Measurements from ENCODE around the gene EIF3B. TPM values are rescaled to one million over a fixed set of nuclear protein-coding genes. Genes with fewer than 3 reads are reported as not detected.

Gene EIF3B
- total and polyA plus RNA-seq, 9 of the 15 experiments (the other 6 are each of a cell fraction or from before 2014, with no cell fraction given), result 25.9 to 494 (median 357) TPM

DNA sequence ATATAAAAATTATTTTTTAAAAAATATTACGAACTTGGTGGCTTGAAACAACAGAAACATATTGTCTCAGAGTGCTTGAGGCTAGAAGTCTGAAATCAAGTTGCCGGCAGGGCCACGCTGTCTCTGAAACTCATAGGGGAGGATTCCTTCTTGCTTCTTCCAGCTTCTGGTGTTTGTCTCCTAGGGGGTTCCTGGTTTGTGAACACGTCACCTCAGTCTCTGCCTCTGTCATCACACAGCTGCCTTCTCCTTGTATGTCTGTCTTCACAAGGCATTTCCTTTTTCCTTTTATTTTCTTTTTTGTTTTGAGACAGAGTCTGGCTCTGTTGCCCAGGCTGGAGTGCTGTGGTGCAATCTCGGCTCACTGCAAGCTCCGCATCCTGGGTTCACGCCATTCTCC lies 27.7 kb upstream of the EIF3B start:
- Histone ChIP-seq H2AFZ (ENCODE audit: low read depth, low read length) (no peak overlapping the region), H3K9me3 (replicated peaks; ENCODE audit: control insufficient read depth, insufficient read depth, low read depth, low read length) (no peaks in the 10 kb centered on the region), H3K4me1 (replicated peaks in 1 of 2; ENCODE audit: control insufficient read depth in 2 of 2, insufficient read depth in 2 of 2, low read length in 2 of 2) (peaks cover 8 to 24% of the 10 kb centered on the region in 2 experiments; a peak in 4 of 5 replicates), H3K79me2 (ENCODE audit: control insufficient read depth, insufficient read depth, low read length) (no peaks in the 10 kb centered on the region), H3K9me1 (ENCODE audit: control insufficient read depth, insufficient read depth, low read length) (no peaks in the 10 kb centered on the region), H3K27me3 (ENCODE audit: control insufficient read depth in 2 of 2, insufficient read depth in 2 of 2, low read length in 2 of 2) (no peaks in the 10 kb centered on the region), H3K27ac (ENCODE audit: extremely low read depth, low read depth, low read length) (no peak overlapping the region), H3K9ac (ENCODE audit: insufficient read depth in 1 of 2, low read depth in 2 of 2, low read length in 2 of 2) (no peak overlapping the region), H3K4me2 (ENCODE audit: insufficient read depth, low read length) (no peak overlapping the region), H3K4me3 (no peak overlapping the region), H3K36me3 (ENCODE audit: control insufficient read depth, insufficient read depth, low read length) (no peaks in the 10 kb centered on the region), H4K20me1 (replicated peaks; ENCODE audit: control insufficient read depth, insufficient read depth, low read length) (no peaks in the 10 kb centered on the region)
- POLR2A ChIA-PET, result no interaction called here
- no TSS peak for BruUV-seq (replicated peaks)
- CTCF ChIA-PET (ENCODE audit: low intra/inter-chr PET ratio), result no interaction called here
- whole genome bisulfite sequencing (ENCODE audit: insufficient coverage, low coverage, missing lambda C conversion rate), result 85% methylated on average over 7 of the region's 7 CpGs
- ATAC-seq, result no peak
- no peak for DNase-seq (ENCODE audit: extremely low read depth in 1 of 4, low spot score in 3 of 4)
- intact Hi-C loops (cut with micrococcal nuclease) (no loop called here), in situ Hi-C loops (cut with MboI) (no loop called here)
- no peak for FAIRE-seq
- no peak for TF ChIP-seq KAT8 (IDR thresholded peaks at IDR 0.05; ENCODE audit: low read depth)
- TF ChIP-seq ZNF121 (CRISPR knock-in tag; conservative IDR thresholded peaks at IDR 0.05), result peak; percentile 53; the same call in 1 of the 2 replicates

DNA sequence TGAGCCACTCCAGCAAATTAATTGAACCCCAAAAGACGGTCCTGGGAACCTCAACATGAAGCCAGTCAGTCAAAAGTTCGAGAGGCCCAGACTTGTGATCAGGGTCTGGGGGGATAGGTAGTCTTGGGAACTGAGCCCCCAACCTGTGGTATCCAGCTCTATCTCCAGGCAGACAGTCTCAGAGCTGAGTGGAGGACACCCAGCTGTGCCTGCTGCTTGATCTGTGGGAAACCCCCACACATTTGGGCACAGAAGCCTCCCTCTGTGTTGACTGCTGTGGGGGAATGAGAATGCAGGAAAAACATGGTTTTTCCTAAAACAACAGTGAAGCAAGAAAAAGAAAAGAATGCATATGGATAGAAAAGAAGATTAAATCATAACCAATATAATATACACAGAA lies 24.1 kb upstream of the EIF3B start:
- Histone ChIP-seq H3K4me2 (ENCODE audit: insufficient read depth, low read length) (no peak overlapping the region), H4K20me1 (replicated peaks; ENCODE audit: control insufficient read depth, insufficient read depth, low read length) (no peaks in the 10 kb centered on the region), H2AFZ (ENCODE audit: low read depth, low read length) (0 out of 2 replicates have a peak overlapping the region, but pooled peaks have one; percentile 45), H3K9ac (ENCODE audit: insufficient read depth in 1 of 2, low read depth in 2 of 2, low read length in 2 of 2) (no peak overlapping the region), H3K9me1 (ENCODE audit: control insufficient read depth, insufficient read depth, low read length) (no peaks in the 10 kb centered on the region), H3K79me2 (ENCODE audit: control insufficient read depth, insufficient read depth, low read length) (no peaks in the 10 kb centered on the region), H3K36me3 (ENCODE audit: control insufficient read depth, insufficient read depth, low read length) (no peaks in the 10 kb centered on the region), H3K27ac (ENCODE audit: extremely low read depth, low read depth, low read length) (no peak overlapping the region), H3K9me3 (replicated peaks; ENCODE audit: control insufficient read depth, insufficient read depth, low read depth, low read length) (no peaks in the 10 kb centered on the region), H3K4me3 (no peak overlapping the region), H3K4me1 (replicated peaks in 1 of 2; ENCODE audit: control insufficient read depth in 2 of 2, insufficient read depth in 2 of 2, low read length in 2 of 2) (peaks cover under 1 to 18% of the 10 kb centered on the region in 2 experiments; a peak in 2 of 5 replicates), H3K27me3 (ENCODE audit: control insufficient read depth in 2 of 2, insufficient read depth in 2 of 2, low read length in 2 of 2) (no peaks in the 10 kb centered on the region)
- ChIA-PET POLR2A (no interaction called here), CTCF (ENCODE audit: low intra/inter-chr PET ratio) (no interaction called here)
- 62% methylated on average over 2 of the region's 2 CpGs for WGBS (ENCODE audit: insufficient coverage, low coverage, missing lambda C conversion rate)
- no peak for DNase-seq (ENCODE audit: extremely low read depth in 1 of 4, low spot score in 3 of 4)
- in situ Hi-C loops (cut with MboI) (no loop called here), intact Hi-C loops (cut with micrococcal nuclease) (no loop called here)
- no peak for FAIRE-seq
- BruUV-seq (replicated peaks), result no TSS peak
- no peak for ATAC-seq
- no peak for TF ChIP-seq KHSRP (IDR thresholded peaks at IDR 0.05)
- no peak for TF ChIP-seq RBM39 (optimal IDR thresholded peaks at IDR 0.05; ENCODE audit: low read depth, low read length)
- TF ChIP-seq ZNF124 (CRISPR knock-in tag; IDR thresholded peaks at IDR 0.05), result no peak
- TF ChIP-seq, protein P1, sequence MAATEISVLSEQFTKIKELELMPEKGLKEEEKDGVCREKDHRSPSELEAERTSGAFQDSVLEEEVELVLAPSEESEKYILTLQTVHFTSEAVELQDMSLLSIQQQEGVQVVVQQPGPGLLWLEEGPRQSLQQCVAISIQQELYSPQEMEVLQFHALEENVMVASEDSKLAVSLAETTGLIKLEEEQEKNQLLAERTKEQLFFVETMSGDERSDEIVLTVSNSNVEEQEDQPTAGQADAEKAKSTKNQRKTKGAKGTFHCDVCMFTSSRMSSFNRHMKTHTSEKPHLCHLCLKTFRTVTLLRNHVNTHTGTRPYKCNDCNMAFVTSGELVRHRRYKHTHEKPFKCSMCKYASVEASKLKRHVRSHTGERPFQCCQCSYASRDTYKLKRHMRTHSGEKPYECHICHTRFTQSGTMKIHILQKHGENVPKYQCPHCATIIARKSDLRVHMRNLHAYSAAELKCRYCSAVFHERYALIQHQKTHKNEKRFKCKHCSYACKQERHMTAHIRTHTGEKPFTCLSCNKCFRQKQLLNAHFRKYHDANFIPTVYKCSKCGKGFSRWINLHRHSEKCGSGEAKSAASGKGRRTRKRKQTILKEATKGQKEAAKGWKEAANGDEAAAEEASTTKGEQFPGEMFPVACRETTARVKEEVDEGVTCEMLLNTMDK (IDR thresholded peaks at IDR 0.05; ENCODE audit: borderline replicate concordance, insufficient read depth, low read depth, low read length, poor library complexity, severe bottlenecking), result no peak
- no peak for TF ChIP-seq BCOR (IDR thresholded peaks at IDR 0.05)
- no peak for TF ChIP-seq SRSF1 (IDR thresholded peaks at IDR 0.05; ENCODE audit: low read depth, low read length)
- TF ChIP-seq ELF2 (CRISPR knock-in tag; IDR thresholded peaks at IDR 0.05), result no peak
- no peak for TF ChIP-seq POU5F1 (IDR thresholded peaks at IDR 0.05; ENCODE audit: borderline replicate concordance, low read depth, low read length, partially characterized antibody)
- TF ChIP-seq MAFG (tag; conservative IDR thresholded peaks at IDR 0.05), result no peak
- TF ChIP-seq, protein P2, sequence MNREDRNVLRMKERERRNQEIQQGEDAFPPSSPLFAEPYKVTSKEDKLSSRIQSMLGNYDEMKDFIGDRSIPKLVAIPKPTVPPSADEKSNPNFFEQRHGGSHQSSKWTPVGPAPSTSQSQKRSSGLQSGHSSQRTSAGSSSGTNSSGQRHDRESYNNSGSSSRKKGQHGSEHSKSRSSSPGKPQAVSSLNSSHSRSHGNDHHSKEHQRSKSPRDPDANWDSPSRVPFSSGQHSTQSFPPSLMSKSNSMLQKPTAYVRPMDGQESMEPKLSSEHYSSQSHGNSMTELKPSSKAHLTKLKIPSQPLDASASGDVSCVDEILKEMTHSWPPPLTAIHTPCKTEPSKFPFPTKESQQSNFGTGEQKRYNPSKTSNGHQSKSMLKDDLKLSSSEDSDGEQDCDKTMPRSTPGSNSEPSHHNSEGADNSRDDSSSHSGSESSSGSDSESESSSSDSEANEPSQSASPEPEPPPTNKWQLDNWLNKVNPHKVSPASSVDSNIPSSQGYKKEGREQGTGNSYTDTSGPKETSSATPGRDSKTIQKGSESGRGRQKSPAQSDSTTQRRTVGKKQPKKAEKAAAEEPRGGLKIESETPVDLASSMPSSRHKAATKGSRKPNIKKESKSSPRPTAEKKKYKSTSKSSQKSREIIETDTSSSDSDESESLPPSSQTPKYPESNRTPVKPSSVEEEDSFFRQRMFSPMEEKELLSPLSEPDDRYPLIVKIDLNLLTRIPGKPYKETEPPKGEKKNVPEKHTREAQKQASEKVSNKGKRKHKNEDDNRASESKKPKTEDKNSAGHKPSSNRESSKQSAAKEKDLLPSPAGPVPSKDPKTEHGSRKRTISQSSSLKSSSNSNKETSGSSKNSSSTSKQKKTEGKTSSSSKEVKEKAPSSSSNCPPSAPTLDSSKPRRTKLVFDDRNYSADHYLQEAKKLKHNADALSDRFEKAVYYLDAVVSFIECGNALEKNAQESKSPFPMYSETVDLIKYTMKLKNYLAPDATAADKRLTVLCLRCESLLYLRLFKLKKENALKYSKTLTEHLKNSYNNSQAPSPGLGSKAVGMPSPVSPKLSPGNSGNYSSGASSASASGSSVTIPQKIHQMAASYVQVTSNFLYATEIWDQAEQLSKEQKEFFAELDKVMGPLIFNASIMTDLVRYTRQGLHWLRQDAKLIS (CRISPR knock-in tag; IDR thresholded peaks at IDR 0.05), result no peak

All from K562 (cell line).